Stimulated activated CD8-positive, alpha-beta memory T cell treated with anti-CD3 and anti-CD28 coated beads, Interleukin-15, amount 100 ng/mL, for 4 hours (primary cell): ENCODE measurements around the gene PRKG1.
"Not testable (repeated sequence)": the region's sequence is repeated elsewhere in the genome, so short reads cannot be mapped to it uniquely, and the experiment has no call there.

ENCODE experiments used
- DNase-seq, 2 donors: peaks; one replicate each; pipeline ENCODE4 v3.0.0-alpha.2; 2020; ENCODE audit warnings: low read depth in 2 of 2

PRKG1 gene

DNA sequence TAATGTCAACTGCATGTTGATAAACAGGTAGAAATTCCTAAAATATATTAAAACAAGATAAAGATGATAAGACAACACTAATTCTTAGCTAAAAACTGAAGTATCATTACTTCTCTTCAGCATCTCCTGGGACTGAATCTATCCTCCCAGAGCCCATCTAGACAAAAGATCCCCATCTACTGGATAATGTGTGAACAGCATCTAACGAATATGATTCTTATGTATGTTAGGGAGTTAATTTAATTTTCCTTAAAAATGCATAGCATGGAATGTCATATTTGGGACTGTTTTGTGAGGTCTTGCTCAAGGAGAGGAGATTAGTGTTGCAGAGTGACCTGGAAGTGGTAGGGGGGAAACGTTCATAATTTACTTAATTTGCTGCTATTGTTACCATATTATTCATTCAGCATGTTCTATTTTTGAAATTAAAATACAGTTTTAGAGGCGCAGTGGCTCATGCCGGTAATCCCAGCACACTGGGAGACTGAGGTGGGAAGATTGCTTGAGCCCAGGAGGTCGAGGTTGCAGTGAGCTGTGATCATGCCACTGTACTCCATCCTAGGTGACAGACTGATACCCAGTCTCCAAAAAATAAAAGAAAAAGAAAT, 930.2 kb downstream of the PRKG1 start:
- no peak for DNase-seq

- DNase-seq: no peak
Measured at GRCh38 chr10:52007091-52007490, 932.8 kb downstream of the PRKG1 start.

DNA sequence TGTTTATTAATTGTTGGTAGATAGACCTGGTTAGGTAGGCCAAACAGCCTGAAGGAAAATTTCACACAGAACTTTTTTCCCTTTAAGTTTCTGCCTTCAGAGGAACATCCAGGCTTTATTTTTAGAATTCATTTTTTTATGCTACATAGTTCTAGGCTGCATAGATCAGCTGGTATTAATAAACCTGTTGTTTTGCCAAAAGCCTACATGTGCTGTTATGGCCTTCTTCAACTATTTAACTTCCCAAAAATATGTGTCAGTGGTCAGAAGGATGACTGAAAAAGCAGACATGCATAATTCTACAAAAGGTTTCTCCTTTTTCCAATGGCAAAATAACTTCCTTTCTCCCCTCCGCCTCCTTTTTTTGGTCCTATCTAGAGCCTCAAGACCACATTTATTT, 936.8 kb downstream of the PRKG1 start:
- no peak for DNase-seq

DNA sequence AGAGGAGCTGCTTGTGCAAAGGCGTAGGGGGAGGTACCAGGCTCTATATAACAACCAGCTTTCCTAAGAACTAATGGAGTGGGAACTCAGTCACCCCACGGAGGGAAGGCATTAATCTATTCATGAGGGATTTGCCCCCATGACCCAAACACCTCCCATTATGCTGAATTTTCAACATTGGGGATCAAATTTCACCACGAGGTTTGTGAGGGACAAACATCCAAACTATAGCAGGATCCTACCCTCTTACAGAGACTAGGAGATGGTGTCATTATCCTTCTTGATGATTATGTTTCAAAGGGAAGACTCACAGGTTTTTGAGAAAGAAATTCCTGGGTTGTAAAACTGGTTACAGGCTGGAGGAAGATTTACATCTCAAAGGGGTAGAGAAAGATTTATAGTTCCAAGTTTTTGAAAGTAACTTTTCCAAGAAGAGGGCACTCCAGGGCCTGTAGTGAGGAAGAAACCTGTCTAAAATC, 944.8 kb downstream of the PRKG1 start:
- DNase-seq: no peak

DNA sequence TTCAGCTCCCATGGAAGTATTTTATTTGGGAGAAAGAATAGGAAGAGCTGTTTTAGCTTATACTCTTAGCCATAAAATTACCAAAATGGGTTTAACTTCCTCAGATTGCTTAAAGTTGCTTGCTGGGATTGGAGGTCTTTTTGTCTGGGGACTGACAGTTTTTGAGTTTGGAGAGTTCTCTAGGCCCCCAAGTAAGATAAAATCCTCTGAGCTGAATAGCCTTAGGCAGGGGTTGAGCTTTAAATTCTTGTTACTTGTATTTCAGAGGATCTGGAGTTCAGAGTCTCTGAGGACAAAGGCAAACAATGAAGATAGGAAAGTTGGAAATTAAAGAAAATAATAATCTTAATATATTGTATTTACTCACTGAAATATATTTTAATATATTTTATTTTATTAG, 945.4 kb downstream of the PRKG1 start:
- no peak for DNase-seq

- DNase-seq: no peak
Measured at GRCh38 chr10:52020173-52020572, 945.9 kb downstream of the PRKG1 start.

DNA sequence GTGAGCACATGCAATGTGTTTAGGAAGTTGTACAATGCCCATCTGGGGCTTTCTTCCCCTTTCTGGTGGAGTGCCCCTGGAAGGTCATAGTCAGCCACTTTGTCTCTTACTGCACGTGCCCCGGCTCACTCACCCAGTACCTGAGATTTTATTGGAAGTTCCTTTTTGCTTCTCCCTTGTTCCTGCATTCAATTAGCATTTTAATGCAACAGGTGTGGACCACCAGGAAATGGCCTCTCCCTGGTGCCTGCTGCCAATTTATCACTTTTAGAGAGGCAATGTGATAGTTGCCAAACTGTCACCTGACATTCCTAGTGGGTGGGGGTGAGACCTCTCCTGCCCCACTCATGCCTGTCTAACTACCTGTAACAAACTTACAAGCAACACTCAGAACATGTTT, 946.4 kb downstream of the PRKG1 start:
- no peak for DNase-seq

- no peak for DNase-seq
Measured at GRCh38 chr10:52027055-52027705, 952.9 kb downstream of the PRKG1 start.

DNA sequence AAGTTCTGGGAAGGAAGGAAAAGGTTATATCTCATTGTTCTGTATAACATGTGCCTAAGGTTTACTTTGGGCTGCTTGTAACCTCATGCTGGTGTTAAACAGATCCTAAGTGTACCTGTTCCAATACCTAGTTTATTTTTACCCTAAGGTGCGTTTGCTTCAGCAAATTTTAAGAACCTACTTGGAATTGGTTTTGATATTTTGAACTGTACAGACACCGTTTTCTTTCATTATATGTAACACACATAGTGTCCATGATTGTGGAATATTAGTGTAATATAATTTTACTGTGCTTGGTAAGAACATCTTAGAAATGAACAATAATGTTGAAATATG, 954.2 kb downstream of the PRKG1 start:
- DNase-seq: no peak

GRCh38 chr10:52029628-52030027, 955.3 kb downstream of the PRKG1 start:
- no peak for DNase-seq

DNA sequence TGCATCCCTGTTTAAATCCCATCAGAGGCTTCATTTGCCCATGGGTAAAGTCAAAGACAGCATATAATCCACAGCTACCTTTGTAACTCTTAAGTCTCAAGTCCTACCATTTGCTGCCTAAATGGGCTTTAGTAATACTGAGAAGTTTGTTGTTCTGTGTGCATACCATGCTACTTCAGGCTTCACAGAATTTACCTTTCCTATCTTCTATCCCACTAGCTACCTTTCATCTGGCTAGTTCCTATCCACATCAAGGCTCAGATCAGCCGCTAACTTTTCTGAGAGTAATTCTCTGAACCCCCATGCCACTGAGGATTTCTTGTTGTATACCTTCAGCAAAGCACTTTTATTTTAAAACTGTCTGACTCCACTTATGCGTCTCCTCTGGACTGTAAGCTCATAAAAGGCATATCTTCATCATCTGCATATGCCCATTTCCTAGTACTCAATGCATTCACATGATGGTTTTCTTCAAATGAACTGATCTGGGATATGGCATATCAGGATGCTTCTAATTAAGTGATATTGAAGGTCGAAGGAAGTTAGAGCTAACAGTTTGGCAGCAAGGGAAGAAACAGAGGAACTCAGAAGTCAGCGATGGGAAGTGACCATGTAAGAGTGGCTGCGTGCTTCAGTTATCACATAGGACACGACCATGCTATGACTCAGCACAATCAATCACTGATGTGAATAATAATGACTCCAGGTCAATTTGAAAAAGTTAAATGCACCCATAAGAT, 955.9 kb downstream of the PRKG1 start:
- no peak for DNase-seq

DNA sequence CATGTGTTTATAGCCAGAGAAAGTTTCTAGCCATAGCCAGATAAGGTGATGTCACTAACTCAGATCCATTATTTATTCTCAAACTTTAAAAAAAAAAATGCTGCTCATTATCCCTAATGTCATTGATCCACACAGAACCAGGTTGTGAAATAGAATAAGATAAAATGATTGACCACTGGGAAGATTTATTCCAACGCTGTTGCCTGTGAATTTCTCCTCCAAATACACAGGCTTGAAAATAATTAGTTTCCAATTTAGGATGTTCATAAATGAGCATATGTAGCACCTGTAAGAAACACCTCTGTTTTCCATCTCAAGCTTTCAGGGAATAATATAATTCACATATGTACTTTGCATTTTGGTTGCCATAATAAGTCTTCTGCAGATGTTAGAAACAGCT, 956.7 kb downstream of the PRKG1 start:
- DNase-seq: no peak

DNA sequence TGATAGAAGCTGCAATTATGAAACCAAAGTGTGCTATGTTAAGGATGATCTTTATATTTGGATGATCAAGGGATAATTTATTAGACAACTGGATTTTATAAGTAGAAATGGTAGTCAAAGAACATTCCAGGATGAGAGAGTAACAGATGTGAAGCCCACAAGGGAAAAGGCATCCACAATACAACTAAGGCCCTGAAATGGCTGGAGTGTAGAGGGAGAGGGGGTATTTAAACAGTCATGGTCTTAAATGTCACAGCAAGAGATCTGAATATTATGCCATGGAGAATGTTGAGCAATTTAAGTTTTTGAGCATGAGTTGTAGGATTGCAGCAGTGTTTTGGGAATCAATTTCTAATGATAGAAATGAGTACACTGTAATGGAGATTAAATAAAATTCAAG, 957.5 kb downstream of the PRKG1 start:
- DNase-seq: no peak

GRCh38 chr10:52032681-52033629, 958.7 kb downstream of the PRKG1 start:
- no peak for DNase-seq

GRCh38 chr10:52039002-52039793, 964.9 kb downstream of the PRKG1 start:
- not testable (repeated sequence) for DNase-seq

DNA sequence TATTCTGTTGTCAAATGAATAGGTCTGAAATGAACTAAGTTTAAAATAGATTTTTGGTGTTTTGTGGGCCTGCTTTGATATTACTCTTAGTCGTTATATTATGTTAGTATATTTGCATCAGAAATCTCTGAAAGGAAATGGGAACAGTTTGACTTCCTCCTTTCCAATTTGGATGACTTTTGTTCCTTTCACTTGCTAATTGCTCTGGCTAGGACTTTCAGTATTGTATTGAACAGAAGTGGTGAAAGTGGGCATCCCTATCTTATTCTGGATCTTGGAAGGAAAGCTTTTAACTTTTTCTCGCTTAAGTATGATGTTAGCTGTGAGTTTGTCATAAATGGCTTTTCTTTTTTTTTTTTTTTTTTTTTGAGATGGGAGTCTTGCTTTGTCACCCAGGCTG, 966.2 kb downstream of the PRKG1 start:
- no peak for DNase-seq

GRCh38 chr10:52043811-52044210, 969.5 kb downstream of the PRKG1 start:
- no peak for DNase-seq

GRCh38 chr10:52048051-52048450, 973.8 kb downstream of the PRKG1 start:
- no peak for DNase-seq

DNA sequence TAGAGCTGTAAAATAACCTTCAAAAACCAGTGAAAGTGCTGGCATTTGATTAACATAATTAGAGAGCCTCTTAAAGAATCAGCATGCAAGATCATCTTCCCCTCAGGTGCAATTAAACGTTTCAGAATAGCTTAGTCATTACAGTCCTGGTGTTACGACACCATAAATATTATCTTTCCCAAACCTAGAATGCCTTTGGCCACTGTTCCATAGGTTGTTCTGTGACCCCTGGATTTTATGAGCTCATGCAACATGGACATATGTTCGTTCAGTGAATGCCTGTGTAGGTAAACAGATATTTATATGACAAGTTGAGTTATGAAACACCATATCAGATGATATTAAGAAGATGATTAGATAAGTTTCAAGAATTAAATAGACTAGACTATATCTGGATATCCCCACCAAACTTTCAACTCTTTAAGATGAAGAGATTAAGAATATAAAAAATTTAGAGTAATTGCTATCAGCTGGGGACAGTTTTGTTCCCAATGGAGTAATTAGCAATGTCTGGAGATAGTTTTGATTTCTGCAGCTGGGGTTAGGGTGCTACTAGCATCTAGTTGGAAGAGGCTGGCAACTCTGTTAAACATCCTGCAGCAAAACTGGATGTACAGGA, 976.3 kb downstream of the PRKG1 start:
- no peak for DNase-seq

- DNase-seq: no peak
Measured at GRCh38 chr10:52053497-52053896, 979.2 kb downstream of the PRKG1 start.

GRCh38 chr10:52056291-52056690, 982.0 kb downstream of the PRKG1 start:
- DNase-seq: no peak
